Thyroid gland (tissue), 4 donors: ENCODE measurements around the gene CSMD2.

Experiments used
- CTCF ChIP-seq, 6 experiments: fragments of 200-600 bp in 3 of 6; fragments of 450-650 bp in 3 of 6; sonication (generic) in 3 of 6; IDR thresholded peaks; one replicate each; pipeline ENCODE4 v1.5.1; 2016 to 2019; ENCODE audit warnings: antibody characterized with exemption in 6 of 6, mild to moderate bottlenecking in 2 of 6, inconsistent platforms in 1 of 6, moderate library complexity in 1 of 6
- POLR2A ChIP-seq, 2 donors: fragments of 450-650 bp; IDR thresholded peaks; one replicate each; pipeline ENCODE4 v1.6.1; 2017; ENCODE audit warnings: antibody characterized with exemption in 2 of 2, mild to moderate bottlenecking in 2 of 2, moderate library complexity in 1 of 2

DNA sequence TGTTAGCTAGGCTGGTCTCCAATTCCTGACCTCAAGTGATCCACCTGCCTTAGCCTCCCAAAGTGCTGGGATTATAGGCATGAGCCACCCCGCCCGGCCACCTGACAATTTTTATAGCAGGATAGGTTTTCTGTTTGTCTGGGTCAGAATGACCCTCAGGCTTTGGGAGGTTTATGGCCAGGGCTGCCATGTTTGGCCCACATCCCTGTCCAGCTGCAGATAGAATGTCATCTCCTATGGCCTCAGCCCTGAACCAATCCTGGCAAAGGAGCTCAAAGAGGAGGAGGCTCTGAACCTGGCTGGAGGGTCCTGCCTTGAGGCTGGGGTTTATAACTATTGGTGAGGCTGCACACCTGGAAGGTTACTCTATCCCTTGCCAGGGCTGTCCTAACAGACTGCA, 218.2 kb downstream of the CSMD2 start:
- TF ChIP-seq CTCF (IDR thresholded peaks at IDR 0.05): no peak
- no peak for TF ChIP-seq POLR2A (IDR thresholded peaks at IDR 0.05)
